ENCODE results near the gene PSD4.

Gene PSD4

GRCh38 chr2:113237604-113238160, 63.9 kb downstream of the PSD4 start:
- Histone ChIP-seq H2AFZ (ENCODE audit: low read depth, low read length, severe bottlenecking) (no peak overlapping the region), H3K36me3 (ENCODE audit: low read length) (peaks cover 4% of the 10 kb centered on the region; the same call in 1 of the 2 replicates), H4K20me1 (ENCODE audit: low read depth, low read length) (no peaks in the 10 kb centered on the region; the same call in 1 of the 2 replicates), H3K27me3 (ENCODE audit: low read length) (no peaks in the 10 kb centered on the region), H3F3A (ENCODE audit: insufficient read depth) (no peaks in the 10 kb centered on the region), H3K27ac (ENCODE audit: low read depth, low read length) (no peak overlapping the region), H3K4me2 (ENCODE audit: low read depth, low read length, poor library complexity, severe bottlenecking) (no peak overlapping the region), H3K9me2 (replicated peaks; ENCODE audit: insufficient read depth, low read length) (no peaks in the 10 kb centered on the region), H3K9me3 (ENCODE audit: insufficient read depth, low read length) (no peaks in the 10 kb centered on the region), H3K79me2 (ENCODE audit: insufficient read depth, low read length) (peaks cover 13% of the 10 kb centered on the region; the same call in 1 of the 2 replicates), H3K9ac (ENCODE audit: low read length) (no peak overlapping the region), H3K4me3 (ENCODE audit: insufficient read depth, low read length, poor library complexity, severe bottlenecking) (no peak overlapping the region)
- TF ChIP-seq CTCF (IDR thresholded peaks at IDR 0.05; ENCODE audit: insufficient read depth, low read length, poor library complexity, severe bottlenecking): no peak
- no peak for TF ChIP-seq EZH2phosphoT487 (conservative IDR thresholded peaks at IDR 0.05; ENCODE audit: low read length)

- Histone ChIP-seq H3F3A (ENCODE audit: insufficient read depth) (no peaks in the 10 kb centered on the region), H3K4me2 (ENCODE audit: low read depth, low read length, poor library complexity, severe bottlenecking) (no peak overlapping the region), H2AFZ (ENCODE audit: low read depth, low read length, severe bottlenecking) (no peak overlapping the region), H3K27ac (ENCODE audit: low read depth, low read length) (no peak overlapping the region), H4K20me1 (ENCODE audit: low read depth, low read length) (no peaks in the 10 kb centered on the region; the same call in 1 of the 2 replicates), H3K27me3 (ENCODE audit: low read length) (no peaks in the 10 kb centered on the region), H3K9me2 (replicated peaks; ENCODE audit: insufficient read depth, low read length) (no peaks in the 10 kb centered on the region), H3K4me3 (ENCODE audit: insufficient read depth, low read length, poor library complexity, severe bottlenecking) (no peak overlapping the region), H3K9me3 (ENCODE audit: insufficient read depth, low read length) (no peaks in the 10 kb centered on the region), H3K79me2 (ENCODE audit: insufficient read depth, low read length) (peaks cover 13% of the 10 kb centered on the region; the same call in 1 of the 2 replicates), H3K36me3 (ENCODE audit: low read length) (peaks cover 4% of the 10 kb centered on the region; the same call in 1 of the 2 replicates), H3K9ac (ENCODE audit: low read length) (no peak overlapping the region)
- no peak for TF ChIP-seq CTCF (IDR thresholded peaks at IDR 0.05; ENCODE audit: insufficient read depth, low read length, poor library complexity, severe bottlenecking)
- no peak for TF ChIP-seq EZH2phosphoT487 (conservative IDR thresholded peaks at IDR 0.05; ENCODE audit: low read length)
Observed at GRCh38 chr2:113238871-113239839, 65.4 kb downstream of the PSD4 start.

GRCh38 chr2:113240150-113240914, 66.6 kb downstream of the PSD4 start:
- TF ChIP-seq CTCF (IDR thresholded peaks at IDR 0.05; ENCODE audit: insufficient read depth, low read length, poor library complexity, severe bottlenecking) (no peak), EZH2phosphoT487 (conservative IDR thresholded peaks at IDR 0.05; ENCODE audit: low read length) (no peak)
- H4K20me1 ChIP-seq (ENCODE audit: low read depth, low read length): no peaks in the 10 kb centered on the region; the same call in 1 of the 2 replicates
- no peaks in the 10 kb centered on the region for H3F3A ChIP-seq (ENCODE audit: insufficient read depth)
- H3K9me3 ChIP-seq (ENCODE audit: insufficient read depth, low read length): no peaks in the 10 kb centered on the region
- H3K27me3 ChIP-seq (ENCODE audit: low read length): no peaks in the 10 kb centered on the region
- peaks cover 13% of the 10 kb centered on the region; the same call in 1 of the 2 replicates for H3K79me2 ChIP-seq (ENCODE audit: insufficient read depth, low read length)
- H3K9me2 ChIP-seq (replicated peaks; ENCODE audit: insufficient read depth, low read length): no peaks in the 10 kb centered on the region
- no peak overlapping the region for H3K4me2 ChIP-seq (ENCODE audit: low read depth, low read length, poor library complexity, severe bottlenecking)
- H2AFZ ChIP-seq (ENCODE audit: low read depth, low read length, severe bottlenecking): no peak overlapping the region
- H3K27ac ChIP-seq (ENCODE audit: low read depth, low read length): no peak overlapping the region
- H3K9ac ChIP-seq (ENCODE audit: low read length): no peak overlapping the region
- H3K36me3 ChIP-seq (ENCODE audit: low read length): peaks cover 4% of the 10 kb centered on the region; the same call in 1 of the 2 replicates
- no peak overlapping the region for H3K4me3 ChIP-seq (ENCODE audit: insufficient read depth, low read length, poor library complexity, severe bottlenecking)
